ENCODE results near the gene C17orf78.
"Not testable (repeated sequence)": the region's sequence is repeated elsewhere in the genome, so short reads cannot be mapped to it uniquely, and the experiment has no call there.

C17orf78 gene

GRCh38 chr17:37386462-37386861, 10.7 kb downstream of the C17orf78 start:
- no peak for DNase-seq (ENCODE audit: low spot score)

- no peak for DNase-seq (ENCODE audit: low spot score)
Measured at GRCh38 chr17:37388266-37388665, 12.5 kb downstream of the C17orf78 start.

- DNase-seq (ENCODE audit: low spot score): no peak
Measured at GRCh38 chr17:37389160-37389559, 13.4 kb downstream of the C17orf78 start.

- no peak for DNase-seq (ENCODE audit: low spot score)
Measured at GRCh38 chr17:37391146-37391545, 15.4 kb downstream of the C17orf78 start.

GRCh38 chr17:37392024-37392590, 16.3 kb downstream of the C17orf78 start:
- peak; percentile 33 for DNase-seq (ENCODE audit: low spot score)

GRCh38 chr17:37393352-37393751, 17.6 kb downstream of the C17orf78 start:
- no peak for DNase-seq (ENCODE audit: low spot score)

- no peak for DNase-seq (ENCODE audit: low spot score)
Measured at GRCh38 chr17:37399265-37399803, 23.5 kb downstream of the C17orf78 start.

GRCh38 chr17:37400505-37400904, 24.7 kb downstream of the C17orf78 start:
- DNase-seq (ENCODE audit: low spot score): no peak

GRCh38 chr17:37405522-37405921, 29.7 kb downstream of the C17orf78 start:
- not testable (repeated sequence) for DNase-seq (ENCODE audit: low spot score)

GRCh38 chr17:37405955-37406634, 30.3 kb downstream of the C17orf78 start:
- DNase-seq (ENCODE audit: low spot score): no peak

GRCh38 chr17:37406635-37407461, 31.1 kb downstream of the C17orf78 start, which contains the start of the genes ACACA and TADA2A:
ACACA (minus strand) TSS chr17:37406836; CDS start chr17:37406299, 537 bp downstream.
TADA2A (plus strand) TSS chr17:37406886; CDS start chr17:37411366, 4,480 bp downstream.
- peak; percentile 86 for DNase-seq (ENCODE audit: low spot score)

- not testable (repeated sequence) for DNase-seq (ENCODE audit: low spot score)
Measured at GRCh38 chr17:37408145-37408479, 32.3 kb downstream of the C17orf78 start.

- no peak for DNase-seq (ENCODE audit: low spot score)
Measured at GRCh38 chr17:37410357-37410756, 34.6 kb downstream of the C17orf78 start.

- DNase-seq (ENCODE audit: low spot score): no peak
Measured at GRCh38 chr17:37413875-37414519, 38.2 kb downstream of the C17orf78 start.

- DNase-seq (ENCODE audit: low spot score): no peak
Measured at GRCh38 chr17:37417852-37418251, 42.1 kb downstream of the C17orf78 start.

GRCh38 chr17:37422971-37423625, 47.3 kb downstream of the C17orf78 start:
- DNase-seq (ENCODE audit: low spot score): no peak

GRCh38 chr17:37425268-37425667, 49.5 kb downstream of the C17orf78 start:
- DNase-seq (ENCODE audit: low spot score): no peak

GRCh38 chr17:37429039-37429438, 53.3 kb downstream of the C17orf78 start:
- no peak for DNase-seq (ENCODE audit: low spot score)

- no peak for DNase-seq (ENCODE audit: low spot score)
Measured at GRCh38 chr17:37429453-37429852, 53.7 kb downstream of the C17orf78 start.

- DNase-seq (ENCODE audit: low spot score): no peak
Measured at GRCh38 chr17:37430051-37430627, 54.4 kb downstream of the C17orf78 start.

- no peak for DNase-seq (ENCODE audit: low spot score)
Measured at GRCh38 chr17:37432671-37433070, 56.9 kb downstream of the C17orf78 start.

All from LoVo (cell line).